NCI-H146 treated with DMSO at 0.1 percent for 48 hours (cell line): Measurements from ENCODE around the gene ZBTB33.

Experiments used
- DNase-seq: peaks from one replicate; lab custom pipeline; 2025; ENCODE audit not compliant: unreplicated experiment; lab: John Stamatoyannopoulos, UW

ZBTB33 gene, protein sequence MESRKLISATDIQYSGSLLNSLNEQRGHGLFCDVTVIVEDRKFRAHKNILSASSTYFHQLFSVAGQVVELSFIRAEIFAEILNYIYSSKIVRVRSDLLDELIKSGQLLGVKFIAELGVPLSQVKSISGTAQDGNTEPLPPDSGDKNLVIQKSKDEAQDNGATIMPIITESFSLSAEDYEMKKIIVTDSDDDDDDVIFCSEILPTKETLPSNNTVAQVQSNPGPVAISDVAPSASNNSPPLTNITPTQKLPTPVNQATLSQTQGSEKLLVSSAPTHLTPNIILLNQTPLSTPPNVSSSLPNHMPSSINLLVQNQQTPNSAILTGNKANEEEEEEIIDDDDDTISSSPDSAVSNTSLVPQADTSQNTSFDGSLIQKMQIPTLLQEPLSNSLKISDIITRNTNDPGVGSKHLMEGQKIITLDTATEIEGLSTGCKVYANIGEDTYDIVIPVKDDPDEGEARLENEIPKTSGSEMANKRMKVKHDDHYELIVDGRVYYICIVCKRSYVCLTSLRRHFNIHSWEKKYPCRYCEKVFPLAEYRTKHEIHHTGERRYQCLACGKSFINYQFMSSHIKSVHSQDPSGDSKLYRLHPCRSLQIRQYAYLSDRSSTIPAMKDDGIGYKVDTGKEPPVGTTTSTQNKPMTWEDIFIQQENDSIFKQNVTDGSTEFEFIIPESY

DNA sequence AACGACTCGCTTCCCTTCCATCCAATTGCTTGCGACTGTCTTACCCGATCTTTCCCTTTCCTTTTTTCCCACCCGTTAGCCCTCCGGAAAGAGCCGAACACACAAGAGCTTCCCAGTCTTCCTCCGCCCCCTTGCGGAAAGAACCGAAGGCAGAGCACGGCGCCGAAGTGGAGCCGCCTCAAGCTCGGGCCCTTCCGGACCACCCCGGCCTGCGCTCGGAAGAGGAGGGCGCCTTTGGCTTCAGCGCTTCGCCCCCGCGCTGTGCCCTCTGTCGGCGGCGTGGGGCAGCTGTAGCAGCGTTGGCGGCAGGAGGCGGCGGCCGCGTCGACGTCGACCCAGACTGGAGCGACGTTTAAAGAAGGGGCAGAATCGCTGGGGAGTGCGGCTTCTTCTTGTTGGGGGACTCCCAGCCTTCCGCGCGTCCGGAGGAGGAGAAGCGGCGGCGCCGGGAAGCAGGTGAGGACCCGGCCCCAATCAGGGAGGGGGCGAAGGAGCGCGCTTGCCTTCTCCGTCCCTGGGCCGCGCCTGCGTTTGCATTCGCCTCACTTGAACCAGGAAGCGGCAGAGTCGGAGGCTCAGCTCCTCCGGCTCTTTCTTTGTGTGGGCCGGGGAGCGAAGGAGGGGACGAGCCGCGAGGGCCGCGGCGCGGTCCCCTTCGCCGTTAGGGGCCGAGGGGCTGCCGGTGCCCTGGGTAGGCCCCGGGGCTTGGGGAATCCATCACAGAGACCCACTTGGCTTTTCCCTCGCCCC, at the start of gene ZBTB33:
ZBTB33 (plus strand) TSS at position 291 of the 750 bp plus-strand sequence. CDS start 2,604 bp downstream, outside the sequence.
- DNase-seq, result peak; percentile 84

- no peak for DNase-seq
These were observed 49.8 kb upstream of the ZBTB33 start for GRCh38 chrX:120200851-120201250.

DNA sequence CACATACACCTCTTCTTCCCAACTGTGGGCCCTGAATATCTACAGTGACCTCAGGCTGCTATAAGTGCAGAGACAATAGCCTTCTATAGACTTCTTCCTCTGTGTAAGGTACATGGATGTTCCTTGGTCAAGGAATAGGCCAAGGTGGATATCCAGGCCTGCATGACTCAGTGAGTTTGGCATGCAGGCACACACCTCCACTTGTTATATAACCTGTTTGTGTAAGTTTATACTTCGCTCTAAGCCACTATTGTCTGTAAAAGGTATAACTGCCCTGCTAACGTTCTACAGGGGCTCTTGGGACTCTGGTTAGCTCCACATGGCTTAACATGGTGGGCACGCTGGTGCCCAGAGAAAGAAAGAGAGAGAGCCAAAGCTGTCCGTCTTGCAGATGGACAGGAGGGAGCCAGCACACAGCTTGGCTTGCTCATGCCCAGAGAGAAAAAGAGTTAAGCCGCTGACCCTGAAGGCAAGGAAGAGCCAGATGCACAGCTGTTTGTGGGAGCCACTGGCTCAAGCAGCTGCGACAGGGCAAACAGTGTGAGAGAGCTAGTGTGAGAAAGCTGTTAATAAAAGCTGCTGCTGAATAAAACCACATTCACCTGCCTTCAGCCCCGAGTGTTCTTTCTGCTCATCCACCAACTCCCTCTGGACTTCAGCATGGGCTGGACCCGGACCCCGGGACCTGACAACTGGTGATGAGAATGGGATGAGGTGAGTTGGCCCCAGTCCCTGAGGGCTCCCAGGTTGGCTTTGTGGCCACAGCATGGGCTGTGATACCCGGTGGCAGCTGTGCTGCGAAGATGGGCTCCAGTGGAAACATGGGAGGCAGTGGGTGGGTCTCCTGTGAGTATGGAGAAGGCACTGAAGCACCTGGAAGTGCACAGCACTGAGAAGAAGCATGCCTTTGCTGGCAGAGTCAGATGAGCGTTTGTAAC, 44.5 kb upstream of the ZBTB33 start:
- DNase-seq, result no peak

- DNase-seq, result no peak
These were observed 43.5 kb upstream of the ZBTB33 start for GRCh38 chrX:120207009-120207605.

- peak; percentile 34 for DNase-seq
These were observed 37.0 kb upstream of the ZBTB33 start for GRCh38 chrX:120213438-120214265.

- DNase-seq, result no peak
These were observed 27.2 kb upstream of the ZBTB33 start for GRCh38 chrX:120223374-120223773.

DNA sequence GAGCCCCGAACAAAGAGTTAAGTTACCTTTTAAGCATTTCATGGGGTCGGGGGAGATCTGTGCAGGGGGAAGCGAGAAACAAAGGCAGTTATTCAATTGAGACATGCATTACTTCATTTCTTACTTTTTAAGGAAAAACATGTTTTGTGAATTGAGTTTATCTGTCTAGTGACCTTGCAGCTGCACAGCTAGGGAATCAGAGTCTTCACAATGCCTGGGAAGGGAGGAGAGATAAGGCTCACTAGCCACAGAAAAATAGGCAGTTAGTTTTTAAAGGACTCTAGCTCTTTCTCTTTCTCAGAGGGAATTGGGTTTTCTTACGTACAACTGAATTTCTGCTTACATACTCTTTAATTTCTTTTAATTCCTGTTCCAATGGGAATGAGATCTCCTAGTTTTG, 26.2 kb upstream of the ZBTB33 start:
- DNase-seq, result no peak

GRCh38 chrX:120228187-120228908, 22.3 kb upstream of the ZBTB33 start:
- no peak for DNase-seq

- DNase-seq, result no peak
These were observed 15.3 kb upstream of the ZBTB33 start for GRCh38 chrX:120235284-120235683.

GRCh38 chrX:120236687-120237479, 13.7 kb upstream of the ZBTB33 start:
- no peak for DNase-seq

- DNase-seq, result no peak
These were observed 11.7 kb upstream of the ZBTB33 start for GRCh38 chrX:120238933-120239332.

DNA sequence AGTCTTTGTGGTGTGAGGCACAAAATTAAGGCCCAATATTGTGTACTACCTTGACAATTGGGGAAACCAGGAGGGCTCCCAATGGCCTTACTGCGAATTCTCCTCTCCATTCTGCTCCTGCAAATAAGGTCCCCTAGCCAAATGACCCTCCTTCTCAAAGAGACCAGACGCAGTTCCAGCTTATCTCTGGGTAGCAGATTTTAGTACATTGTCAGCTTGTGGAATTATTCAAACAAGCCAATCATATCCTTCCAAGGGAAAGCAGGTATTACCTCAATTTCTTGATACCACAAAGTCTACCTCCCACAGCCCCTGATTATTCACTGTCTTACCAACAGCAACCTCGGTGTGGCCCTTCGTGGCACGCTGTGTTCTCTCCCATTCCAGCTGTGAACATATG, 7.8 kb upstream of the ZBTB33 start:
- DNase-seq, result no peak

GRCh38 chrX:120244395-120244734, 6.2 kb upstream of the ZBTB33 start:
- no peak for DNase-seq

DNA sequence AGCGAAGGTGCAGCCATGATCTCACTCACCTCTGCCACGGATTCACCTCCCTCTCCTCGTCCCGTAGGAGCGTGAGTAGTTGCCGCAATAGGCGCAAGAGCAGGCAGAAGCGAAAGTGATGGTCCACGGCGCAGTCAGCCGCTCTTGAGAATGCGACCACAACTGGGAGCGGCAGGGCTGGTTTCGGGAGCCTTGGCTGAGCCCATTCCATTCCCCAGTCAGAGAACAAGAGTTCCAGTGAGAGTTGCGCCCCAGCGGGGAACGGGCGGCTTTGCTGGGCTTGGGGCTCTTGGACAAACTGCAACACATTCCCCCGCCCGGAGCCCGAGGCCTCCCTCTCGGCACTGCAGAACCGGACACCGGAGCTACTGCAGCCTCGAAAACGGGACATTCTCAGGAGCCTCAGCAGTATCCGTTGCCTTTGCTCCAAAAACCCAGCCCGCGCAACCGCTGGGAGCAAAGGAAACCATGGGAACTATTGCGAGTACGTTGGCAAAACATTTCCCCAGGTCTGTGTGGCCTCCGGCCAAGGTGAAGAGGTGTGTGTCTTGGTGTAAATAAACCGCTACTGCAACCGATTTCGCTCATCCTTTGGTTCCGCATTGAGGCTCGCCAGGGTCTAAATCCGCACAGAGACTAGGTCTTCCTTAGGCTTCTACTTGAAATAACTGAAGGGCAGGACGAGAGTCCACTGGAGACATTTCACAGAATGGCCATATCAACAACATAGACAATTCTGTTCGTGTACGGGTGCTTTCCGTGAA, 5.7 kb upstream of the ZBTB33 start:
- peak; percentile 44 for DNase-seq

- peak; percentile 32 for DNase-seq
These were observed 929 bp downstream of the ZBTB33 start for GRCh38 chrX:120251471-120252011.

DNA sequence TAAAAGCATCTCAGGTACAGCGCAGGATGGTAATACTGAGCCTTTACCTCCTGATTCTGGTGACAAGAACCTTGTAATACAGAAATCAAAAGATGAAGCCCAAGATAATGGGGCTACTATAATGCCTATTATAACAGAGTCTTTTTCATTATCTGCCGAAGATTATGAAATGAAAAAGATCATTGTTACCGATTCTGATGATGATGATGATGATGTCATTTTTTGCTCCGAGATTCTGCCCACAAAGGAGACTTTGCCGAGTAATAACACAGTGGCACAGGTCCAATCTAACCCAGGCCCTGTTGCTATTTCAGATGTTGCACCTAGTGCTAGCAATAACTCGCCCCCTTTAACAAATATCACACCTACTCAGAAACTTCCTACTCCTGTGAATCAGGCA, 3.2 kb downstream of the ZBTB33 start:
- DNase-seq, result no peak

GRCh38 chrX:120260369-120260768, 9.8 kb downstream of the ZBTB33 start:
- peak; percentile 9 for DNase-seq
